ENCODE measurements around the gene KCNQ1.
A peak's percentile ranks its signal among the peaks of the same experiment; 100 is the strongest.

KCNQ1 gene

DNA sequence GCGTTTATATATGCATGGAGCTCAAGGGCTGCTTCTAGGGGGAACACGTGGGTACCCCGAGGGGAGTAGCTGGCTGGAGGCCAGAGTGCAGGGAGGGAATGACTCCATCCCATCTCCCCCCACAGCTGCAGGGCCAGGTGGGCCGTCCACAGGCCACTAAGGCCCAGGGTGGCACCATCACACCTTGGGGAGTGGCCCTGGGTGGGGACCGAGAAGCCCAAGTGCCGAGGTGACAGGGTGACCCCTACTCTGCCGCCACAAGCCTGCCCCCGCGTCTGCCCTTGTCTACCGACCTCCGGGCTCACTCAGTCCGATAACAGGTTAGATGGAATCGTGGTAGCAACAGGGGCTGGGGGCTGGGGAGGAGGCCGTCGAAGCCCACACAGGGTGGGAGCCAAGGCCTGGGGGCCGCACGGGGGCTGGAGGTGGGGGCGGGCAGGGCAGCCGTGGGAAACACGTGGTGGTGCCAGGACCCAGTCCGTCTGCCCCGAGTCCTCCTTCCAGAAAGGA is 129.3 kb downstream of the KCNQ1 start:
- no peak for DNase-seq

DNA sequence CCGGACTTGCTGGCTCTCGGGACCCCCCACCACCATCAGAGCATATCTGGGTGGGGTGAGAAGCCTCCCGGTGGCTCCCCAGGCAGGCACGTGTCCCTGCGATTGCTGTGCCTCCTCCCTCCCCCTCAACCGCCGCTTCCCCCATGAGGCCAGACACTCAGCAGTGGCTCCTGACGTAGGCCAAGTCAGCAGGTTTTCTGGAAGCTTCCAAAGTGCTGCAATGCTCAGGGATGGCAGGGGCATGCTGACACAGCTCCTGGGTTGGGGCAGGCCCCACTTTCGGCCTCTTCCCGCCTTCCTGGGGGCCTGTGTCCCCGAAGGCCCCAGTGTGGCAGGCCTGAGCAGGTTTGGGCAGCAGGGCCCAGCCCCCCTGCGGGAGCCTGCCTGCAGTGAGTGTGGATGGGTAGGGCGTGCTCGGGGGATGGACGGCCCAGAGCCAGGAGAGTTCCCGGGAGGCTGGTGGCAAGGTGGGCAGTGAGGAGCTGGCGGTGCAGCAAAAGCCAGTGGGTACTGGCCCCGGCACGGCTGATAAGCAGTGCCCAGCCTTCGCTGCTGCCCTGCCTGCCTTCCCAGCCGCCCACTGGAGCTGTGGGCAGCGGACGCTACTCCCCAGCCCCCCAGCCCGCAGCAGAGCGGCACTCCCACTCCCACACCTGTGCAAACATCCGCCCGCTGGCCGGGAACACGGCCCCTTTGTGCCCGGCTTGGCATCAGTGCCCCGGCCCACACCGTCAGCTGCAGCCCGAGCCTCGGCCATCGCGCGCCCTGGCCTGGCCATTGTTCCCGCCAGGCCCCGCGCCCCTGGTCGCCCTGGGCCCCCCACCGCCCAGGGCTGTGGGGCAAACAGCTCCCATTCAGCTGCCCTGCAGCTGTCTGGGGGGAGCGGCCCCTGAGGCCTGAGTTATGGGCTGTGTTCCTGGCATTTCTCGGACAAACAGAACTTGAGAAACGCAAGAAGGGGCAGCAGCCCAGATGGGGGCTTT is 130.0 kb downstream of the KCNQ1 start:
- DNase-seq = no peak

DNA sequence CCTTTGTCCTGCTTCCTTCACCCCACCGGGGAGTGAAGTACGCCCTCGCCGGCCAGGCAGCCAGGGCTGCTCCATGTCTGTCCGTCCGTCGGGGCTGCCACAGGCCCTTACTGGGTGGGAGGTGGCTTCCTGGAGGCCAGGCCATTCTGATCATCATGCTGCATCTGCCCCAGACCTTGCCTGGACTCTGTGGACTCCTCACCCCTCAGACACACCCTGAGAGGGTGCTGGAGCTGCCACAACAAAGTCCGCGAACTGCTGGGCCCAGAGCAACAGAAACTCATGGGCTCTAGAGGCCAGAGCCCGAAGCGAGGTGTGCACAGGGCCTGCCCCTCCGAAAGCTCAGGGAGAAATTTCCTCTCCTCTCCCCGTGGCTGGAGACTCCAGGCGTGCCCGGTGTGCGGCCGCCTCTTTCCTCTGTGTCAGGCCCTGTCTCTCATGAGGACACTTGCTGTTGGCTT is 130.8 kb downstream of the KCNQ1 start:
- DNase-seq = no peak

DNA sequence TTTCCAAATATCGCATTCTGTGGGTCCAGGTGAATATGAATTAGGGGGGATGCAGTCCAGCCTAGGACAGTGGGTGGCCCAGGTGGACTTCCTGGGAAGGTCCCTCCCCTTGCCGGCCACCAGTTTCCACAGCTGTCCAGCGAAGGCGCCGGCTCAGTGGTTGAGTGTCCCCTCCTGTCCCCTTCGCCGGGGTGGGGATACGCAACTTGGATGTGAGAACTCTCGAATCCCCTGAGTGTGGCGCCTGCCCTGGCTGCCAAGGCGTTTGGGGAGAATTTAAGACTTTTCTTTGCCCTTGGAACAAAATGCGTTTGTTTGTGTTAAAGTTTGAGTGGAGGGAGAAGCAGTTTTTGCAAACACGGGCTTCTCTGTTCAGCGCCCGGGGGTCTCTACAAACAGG is 131.3 kb downstream of the KCNQ1 start:
- no peak for DNase-seq

DNA sequence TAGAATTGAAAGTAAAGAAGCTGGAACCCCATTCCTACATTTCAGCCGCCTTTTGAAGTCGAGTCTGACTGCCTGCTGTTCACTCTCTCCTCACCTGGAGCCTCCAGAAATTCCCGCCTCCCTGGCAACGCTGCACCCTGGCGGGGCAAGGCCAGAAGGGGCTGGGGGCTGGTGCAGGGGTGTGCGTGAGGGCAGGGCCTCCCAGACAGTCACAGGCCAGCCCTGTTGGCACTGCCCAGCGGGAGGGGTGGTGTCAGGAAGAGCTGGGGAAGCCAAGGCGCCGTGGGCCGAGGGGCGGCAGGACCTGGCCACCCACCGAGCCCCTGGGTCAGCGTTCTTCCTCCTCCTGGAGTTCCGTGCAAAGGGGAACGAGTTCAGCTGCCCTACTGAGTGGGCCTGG is 131.7 kb downstream of the KCNQ1 start:
- no peak for DNase-seq

DNA sequence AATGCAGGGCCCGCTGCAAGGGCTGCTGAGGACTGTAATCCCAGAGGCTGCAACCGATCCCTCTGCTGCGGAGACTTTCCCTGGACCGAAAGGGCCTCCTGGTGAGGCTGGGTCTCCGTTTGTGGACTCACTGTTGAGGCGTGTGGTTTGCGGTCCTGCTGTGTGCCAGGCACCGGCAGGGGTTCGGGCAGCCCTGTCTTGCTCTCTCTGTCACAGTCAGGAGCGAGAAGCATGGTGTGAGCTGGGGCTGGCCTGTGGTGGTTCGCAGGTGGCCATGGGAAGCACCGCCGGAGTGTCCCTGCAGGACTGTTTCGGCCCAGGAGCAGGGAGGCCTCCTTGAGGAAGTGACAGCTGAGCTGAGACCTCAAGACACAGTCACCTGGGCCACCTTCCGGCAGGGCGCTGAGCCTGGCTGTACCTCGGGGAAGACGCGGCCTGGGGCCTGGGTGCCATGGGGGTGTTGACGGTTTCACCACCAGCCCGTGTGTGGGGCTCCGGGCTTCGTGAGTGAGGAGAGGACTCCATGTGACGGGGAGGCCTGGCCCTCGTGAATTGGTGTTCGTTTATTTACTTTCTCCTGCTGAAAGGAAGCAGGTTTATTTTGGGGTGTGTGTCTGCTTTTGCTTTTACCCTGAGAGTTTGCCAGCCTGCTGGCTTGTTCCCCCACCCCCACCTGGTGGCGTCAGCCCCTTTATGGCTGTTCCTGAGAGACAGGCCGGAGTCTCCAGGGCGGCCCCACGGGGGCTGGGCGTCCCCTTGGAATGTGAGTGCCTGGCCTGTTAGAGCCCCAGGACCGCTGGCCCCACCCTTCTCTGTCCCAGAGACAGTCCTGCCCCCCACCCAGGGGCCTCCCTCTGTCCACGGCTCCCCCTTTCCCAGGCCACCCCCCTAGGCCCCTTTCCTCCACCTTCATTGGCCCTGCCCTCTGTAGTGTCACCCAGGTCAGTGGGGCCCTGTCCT is 132.5 kb downstream of the KCNQ1 start:
- no peak for DNase-seq

DNA sequence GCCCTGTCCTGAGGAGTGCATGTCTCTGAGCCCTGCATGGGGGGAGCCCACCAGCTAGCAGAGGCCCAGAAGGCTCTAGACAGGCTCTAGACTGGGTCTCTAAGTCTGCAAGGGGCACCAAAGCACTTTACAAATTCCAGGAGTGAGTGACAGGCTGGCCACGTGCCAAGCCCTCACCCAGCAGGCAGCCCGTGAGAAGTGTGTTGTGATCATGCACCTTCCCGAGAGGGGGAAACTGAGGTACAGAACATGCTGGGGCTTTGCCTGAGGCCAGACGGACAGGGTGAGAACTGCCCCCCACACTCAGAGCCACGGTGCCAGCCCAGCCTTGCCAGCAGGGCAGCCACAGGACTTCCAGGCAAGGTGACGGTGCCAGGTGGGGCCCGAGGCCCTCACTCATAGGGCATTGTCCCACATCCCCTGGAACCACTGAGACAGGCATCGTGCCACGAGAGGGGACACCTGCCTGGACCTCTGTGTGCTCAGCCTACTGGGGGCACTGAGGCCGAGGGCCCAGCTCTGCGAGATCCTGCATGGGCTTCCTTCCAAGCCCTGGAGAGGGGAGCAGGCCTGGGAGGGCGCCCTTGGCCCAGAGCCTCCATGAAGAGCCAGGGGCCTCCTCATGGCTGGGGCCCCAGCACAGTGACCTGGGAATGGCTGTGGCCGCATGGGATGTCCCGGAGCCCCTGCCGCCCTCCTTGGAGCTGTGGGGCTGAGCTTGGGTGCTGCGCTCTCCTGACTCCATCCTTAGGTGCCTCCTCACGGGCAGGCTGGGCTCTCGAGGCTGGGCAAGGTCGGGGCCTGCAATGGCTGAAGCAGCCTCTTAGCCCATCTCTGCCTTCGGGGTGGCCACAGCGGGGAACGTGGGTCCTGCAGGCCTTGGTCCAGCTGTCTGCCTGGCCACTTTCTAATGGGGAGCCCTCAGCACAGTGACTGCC is 133.5 kb downstream of the KCNQ1 start:
- DNase-seq = no peak

DNA sequence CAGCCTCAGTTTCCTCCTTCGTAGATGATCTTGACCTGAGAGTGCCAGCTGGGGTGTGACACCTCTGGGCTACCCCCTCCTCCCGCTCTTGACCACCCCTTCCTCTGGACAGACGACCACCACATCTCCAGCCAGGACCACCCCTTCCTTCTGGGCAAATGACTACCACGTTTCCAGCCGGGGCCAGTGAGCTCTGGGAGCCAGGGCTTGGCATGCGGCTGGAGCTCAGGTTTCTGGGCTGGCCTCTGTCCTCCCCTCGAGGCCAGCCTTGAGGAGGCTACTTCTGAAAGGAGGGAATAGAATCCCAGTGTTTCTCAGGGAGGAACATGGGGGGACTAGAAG is 134.1 kb downstream of the KCNQ1 start:
- no peak for DNase-seq

DNA sequence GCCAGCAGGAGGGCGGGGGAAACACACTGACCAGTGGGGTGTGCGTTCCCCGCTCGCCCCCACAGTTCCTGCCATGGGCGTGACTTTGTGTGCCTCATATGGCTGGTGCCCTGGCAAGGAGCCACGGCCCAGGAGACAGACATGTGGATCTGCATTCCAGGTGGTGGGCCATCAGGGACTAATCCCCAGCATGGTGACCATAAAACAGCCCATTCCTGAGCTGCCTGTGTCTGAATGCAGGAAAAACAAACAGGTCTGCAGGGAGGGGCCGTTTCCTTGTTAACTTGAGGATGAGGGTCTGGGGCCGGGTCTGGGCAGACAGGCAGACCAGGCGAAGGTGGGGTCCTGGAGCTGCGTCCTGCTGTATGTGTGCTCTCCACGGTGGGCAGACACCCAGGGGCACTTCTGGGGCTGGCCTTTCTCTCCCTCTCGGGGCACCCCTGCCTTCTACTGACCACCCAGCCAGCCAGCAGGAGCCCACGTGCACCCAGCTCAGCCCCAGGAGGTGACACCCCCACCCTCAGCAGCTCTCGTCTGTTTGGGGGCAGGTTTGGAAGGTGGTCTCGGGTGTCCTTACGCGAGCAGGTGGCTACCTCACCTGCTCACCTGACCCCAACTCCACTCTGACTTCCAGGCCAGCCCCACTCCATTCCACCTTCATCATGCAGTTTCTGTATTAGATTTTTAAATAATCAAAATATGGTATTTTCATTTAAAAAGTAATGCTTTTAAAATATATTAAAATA is 134.7 kb downstream of the KCNQ1 start:
- DNase-seq = no peak

DNA sequence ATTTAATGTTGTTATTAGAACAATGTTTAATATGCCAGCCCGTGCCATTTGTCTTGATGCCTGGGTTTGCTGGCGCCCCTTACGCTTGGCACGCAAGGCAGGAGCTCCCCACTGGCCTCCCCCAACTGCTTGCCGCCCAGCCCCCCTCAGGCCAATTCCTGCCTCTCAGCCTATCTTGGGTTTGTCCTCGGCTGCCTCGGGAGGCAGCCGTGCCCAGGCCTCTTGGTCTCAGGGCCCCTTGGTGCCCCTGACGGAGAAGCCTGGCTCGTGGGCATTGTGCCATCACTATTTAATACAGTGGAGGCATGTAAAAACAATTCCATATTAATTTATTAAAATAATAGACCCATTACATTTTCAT is 135.2 kb downstream of the KCNQ1 start:
- DNase-seq = no peak

DNA sequence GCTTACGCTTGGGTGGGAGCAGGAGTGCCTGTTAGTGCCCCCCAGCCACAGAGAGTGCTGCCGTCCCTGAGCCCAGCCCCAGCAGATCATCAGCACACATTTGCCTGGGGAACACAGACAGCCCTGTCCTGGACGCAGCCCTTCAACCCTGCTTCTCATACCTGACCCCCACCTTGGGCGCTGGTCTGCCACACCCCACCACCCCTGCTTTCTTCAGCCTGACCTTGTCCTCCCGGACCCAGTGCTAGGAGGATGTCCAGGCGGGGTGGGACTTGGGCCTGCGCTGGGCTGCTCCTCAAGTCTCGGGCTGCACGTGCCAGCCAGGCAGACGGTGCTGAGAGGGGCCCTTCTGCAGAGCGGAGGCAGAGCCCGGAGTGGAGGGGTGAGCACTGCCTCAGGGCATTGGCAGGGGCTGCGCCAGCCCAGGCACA is 135.8 kb downstream of the KCNQ1 start:
- no peak for DNase-seq

DNA sequence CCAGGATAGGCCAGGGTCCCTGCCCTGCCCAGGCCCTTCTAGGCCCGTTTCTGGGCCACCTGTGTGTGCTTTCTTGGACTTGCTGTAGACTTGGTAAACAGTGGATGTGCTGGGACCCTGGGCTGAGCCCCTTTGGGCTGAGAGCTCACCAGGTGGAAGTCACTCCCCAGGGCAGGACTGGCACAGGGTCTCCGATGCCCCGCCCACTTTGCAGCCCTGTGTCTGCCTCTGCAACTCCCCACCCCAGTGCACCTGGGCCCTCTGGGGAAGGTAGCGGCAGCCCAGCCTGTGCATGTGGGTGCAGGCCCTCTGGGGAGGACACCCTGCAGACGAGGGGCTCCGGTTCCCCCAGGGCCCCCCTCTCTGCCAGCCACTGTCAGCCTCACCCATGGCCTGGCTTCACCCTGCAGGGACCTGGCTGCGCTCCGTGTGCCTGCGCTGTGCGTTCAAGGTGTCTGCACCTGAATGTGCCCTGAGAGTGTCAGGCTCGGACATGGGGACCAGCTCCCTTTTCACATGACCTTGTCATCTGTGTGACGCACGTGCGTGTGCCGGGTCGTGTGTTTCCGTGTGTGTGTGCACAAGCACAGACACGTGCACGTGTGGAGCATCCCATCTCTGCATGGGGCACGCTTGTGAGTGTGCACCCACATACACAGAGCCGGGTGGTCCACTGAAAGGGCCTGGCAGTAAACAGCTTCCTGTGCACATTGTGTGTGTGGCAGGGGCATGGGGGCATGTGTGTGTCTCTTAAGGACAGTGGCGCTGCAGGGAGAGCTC is 136.5 kb downstream of the KCNQ1 start:
- no peak for DNase-seq

DNA sequence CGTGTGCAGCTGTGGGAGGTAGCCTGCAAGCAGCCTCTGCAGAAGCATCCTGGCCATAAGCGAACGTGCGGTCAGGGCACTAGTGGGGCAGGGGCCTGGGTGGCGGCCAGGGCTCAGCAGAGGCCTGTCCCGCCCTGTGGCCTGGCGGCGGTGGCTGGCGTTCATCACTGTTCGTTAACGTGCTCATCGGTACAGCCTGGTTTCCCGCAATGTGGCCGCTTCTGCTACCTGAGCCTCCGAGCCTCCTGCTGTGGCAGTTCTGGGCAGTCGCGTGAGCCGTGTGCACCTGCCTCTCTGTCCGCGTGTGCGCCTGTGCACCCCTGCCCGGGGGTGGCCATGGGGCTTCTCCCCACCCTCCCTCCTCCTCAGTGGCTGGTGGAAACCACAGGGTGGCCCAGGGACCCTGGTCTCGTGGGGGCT is 137.1 kb downstream of the KCNQ1 start:
- no peak for DNase-seq

DNA sequence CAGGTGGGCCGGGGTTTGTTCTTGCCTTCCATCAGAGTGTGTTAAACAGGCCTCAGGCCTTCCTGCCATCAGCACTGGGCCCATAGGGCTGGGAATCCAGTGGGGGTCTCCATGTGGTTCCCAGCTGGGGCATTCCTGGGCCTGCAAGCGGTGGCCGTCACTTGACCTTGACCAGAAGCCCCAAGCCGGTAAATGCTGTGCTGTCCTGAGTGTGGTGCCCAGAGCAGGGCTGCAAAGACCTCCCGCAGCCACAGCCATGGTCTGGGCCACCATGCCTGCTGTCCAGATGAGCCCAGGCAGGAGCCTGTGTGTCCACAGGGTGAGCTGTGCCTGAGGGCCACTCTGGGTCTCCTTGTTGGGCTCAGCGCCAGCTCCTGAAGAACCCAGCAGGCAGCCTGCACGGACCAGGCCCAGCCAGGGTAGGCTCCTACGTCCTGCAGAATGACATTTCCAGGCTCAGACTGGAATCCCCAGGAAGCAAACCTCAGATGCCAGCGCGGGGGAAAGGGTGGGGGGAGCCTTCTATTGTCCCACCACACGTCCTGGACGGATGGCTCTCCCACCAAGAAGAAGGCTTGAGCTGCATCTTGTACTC is 137.6 kb downstream of the KCNQ1 start:
- no peak for DNase-seq

DNA sequence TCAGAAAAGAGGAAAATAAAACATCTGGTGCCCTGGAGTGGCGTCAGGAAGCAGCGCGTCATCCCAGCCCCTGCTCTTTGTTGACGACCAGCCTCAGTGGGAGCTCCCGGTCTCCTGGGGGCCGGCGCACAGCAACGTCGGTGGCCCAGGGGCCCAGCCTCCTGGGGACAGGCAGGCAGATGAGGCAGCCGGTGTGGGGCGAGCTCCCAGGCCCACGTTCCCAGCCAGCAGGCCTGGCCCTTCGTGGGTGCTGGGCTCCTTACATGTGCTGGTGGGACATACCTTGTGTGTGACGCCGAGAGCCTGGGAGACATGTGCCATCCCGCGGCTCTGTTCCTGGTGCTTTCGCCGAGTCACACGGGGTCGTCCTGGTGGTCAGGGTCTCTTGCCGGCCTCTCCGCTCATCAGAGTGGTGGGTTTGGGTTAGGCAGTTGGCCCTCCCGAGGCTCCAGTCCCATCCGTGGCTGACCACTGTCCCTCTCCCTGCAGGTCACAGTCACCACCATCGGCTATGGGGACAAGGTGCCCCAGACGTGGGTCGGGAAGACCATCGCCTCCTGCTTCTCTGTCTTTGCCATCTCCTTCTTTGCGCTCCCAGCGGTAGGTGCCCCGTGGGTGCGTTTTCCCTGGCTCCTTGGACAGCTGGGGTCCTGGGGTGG is 138.3 kb downstream of the KCNQ1 start:
- DNase-seq = no peak

DNA sequence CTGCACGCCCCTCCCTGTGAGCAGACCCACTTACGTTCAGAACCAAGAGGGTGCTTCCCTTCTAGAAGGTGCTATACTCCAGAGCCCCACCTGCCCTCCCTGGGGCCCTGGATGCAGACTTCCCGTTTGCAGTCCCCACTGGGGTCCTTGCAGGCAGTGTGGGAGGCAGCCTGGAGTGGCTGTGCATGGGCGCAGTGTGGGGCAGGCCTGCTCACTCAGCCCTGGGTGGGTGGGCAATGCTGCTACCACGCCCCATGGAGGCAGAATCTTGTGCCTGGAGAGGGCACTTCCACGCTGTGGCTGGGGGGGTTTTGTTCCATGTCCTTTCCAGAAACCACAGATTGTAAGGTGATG is 138.8 kb downstream of the KCNQ1 start:
- DNase-seq = no peak

DNA sequence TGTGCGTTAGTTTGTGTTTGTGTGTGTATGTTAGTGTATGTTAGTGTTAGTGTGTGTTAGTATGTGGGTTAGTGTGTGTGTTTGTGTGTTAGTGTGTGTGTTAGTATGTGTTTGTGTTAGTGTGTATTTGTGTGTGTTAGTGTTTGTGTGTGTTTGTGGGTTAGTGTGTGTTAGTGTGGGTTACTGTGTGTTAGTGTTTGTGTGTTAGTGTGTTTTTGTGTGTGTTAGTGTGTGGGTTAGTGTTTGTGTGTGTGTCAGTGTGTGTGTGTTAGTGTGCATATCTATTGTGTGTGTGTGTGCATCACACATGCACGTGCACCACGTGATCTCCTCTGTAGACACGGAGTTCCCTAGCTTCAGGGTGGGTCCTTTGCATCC is 139.6 kb downstream of the KCNQ1 start:
- DNase-seq = no peak

DNA sequence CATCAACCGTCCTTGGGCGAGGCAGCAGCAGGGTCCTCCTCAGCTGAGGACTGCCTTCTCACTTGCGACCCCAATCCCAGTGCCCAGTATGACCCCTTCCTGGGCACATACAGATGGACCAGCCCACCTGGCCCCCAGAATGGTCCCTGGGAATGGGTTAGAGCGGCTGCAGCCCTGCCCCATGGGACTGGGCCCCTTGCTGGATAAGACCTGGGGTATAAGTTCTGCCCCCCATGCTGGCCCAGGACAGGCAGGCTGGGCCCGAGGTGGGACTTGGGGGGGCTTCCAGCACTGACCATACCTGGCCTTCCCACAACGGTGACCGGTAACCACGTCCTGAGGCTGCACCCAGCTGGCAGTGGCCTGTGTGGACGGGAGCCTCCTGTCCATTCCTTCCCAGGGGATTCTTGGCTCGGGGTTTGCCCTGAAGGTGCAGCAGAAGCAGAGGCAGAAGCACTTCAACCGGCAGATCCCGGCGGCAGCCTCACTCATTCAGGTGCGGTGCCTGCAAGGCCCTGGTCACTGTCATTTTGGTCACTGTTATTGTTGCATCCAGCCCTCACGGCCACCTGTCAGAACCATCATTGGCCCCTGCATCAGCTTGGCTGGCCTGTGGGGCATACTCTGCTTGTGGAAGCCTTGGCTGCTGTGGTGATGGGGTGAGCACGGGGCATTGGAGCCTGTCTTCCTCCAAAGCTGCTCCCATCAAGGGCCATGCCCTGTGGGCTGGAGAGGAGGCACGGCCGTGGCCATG is 140.2 kb downstream of the KCNQ1 start:
- peak; percentile 1 for DNase-seq

DNA sequence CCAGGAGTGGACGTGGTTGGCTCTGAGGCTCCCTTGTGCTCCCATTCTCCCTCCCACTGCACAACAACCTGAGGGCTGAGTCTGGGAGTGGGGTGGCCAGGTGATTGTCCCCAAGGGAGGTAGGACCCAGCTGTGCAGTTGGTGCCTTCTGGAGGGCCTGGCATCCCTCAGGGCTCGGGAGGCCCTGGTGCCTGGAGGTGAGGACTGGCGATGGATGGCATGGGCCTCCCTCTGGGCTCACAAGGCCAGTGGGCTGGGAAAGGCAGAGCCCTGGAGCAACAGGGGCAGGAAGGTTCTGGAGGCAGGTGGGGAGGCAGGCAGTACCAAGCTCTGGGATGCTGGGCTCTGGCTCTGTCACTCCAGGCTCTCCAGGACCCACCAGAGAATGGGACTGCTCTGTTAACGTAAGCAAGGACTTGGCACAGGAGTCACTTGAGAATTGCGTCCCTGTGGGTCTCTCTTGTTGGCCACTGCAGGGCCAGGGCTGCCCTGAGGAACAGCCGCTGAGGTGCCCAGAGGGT is 140.8 kb downstream of the KCNQ1 start:
- DNase-seq = peak; percentile 2

Data from stimulated activated CD4-positive, alpha-beta T cell treated with anti-CD3 and anti-CD28 coated beads, Interleukin-4, amount 100 ng/mL, for 24 hours (primary cell).